Activated gamma-delta T cell treated with anti-CD3 and anti-CD28 coated beads, Interleukin-2, amount 50 U/mL, for 16 hours (primary cell): Measurements from ENCODE around the gene GFER.

ENCODE experiments used
- DNase-seq: peaks from one replicate; pipeline ENCODE4 v3.0.0-alpha.2; 2020; ENCODE audit warnings: low read depth

The GFER gene

GRCh38 chr16:1974157-1975070, 9.6 kb upstream of the GFER start:
- no peak for DNase-seq

DNA sequence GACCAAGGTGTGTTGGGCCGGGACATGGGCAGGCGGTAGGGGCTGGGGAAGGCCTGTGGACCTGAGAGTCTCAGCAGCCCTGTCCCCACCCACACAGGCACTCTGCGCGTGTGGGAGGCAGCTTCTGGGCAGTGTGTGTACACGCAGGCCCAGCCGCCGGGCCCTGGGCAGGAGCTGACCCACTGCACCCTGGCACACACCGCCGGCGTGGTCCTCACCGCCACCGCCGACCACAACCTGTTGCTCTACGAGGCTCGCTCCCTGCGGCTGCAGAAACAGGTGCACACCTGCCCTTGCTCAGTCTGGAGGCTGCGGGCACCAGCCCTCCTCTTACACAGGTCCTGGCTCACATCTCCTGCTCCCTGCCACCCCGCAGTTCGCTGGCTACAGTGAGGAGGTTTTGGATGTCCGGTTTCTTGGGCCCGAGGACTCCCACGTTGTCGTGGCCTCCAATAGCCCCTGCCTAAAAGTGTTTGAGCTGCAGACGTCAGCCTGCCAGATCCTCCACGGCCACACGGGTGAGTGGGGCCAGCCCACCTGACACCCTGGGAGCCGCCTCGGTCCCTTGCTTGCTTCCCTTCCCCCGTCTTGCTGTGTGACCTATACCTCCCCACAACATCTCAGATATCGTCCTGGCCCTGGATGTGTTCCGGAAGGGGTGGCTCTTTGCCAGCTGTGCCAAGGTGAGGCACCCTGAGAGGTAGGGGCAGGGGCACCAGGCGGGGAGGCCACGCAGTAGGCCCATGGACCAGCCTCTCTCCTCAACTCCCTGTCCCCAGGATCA, 8.4 kb upstream of the GFER start:
- no peak for DNase-seq

- no peak for DNase-seq
These were observed 7.8 kb upstream of the GFER start for GRCh38 chr16:1976216-1976520.

DNA sequence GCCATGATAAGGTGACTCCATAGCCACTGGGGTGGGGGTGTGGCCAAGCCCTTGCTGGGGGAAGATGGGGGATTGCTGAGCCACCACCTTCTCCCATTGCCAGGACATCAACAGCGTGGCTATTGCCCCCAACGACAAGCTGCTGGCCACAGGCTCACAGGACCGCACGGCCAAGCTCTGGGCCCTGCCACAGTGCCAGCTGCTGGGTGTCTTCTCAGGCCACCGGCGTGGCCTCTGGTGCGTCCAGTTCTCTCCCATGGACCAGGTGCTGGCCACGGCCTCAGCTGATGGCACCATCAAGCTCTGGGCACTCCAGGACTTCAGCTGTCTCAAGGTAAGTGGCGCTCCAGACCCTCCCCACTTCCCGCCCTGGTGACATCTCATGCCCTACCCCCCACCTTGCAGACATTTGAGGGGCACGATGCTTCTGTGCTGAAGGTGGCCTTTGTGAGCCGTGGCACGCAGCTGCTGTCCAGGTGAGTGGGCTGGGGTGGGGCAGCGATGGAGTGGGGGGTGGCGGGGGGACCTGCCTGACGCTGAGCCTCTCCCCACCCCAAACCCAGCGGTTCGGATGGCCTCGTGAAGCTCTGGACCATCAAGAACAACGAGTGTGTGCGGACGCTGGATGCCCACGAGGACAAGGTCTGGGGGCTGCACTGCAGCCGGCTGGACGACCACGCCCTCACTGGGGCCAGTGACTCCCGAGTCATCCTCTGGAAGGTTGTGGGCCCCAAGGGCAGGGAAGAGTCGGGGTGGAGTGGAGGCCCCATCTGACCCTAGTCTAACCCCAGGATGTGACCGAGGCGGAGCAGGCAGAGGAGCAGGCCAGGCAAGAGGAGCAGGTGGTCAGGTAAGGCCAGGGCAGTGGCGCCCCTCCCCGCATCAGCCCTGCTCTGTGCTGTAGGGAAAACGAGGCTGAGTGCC, 6.8 kb upstream of the GFER start:
- no peak for DNase-seq

DNA sequence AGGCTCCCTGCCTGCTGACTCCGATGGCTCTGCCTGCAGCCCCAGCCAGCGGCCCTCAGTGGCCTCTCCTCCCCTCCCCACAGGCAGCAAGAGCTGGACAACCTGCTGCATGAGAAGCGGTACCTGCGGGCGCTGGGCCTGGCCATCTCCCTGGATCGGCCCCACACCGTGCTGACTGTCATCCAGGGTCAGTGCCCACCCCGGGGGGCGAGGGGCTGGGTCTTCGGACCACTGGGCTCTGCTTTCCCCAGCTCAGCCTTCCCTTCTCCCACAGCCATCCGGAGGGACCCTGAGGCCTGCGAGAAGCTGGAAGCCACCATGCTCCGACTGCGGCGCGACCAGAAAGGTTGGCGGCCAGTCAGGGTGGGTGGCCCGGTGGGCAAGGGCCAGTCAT, 6.1 kb upstream of the GFER start:
- no peak for DNase-seq

DNA sequence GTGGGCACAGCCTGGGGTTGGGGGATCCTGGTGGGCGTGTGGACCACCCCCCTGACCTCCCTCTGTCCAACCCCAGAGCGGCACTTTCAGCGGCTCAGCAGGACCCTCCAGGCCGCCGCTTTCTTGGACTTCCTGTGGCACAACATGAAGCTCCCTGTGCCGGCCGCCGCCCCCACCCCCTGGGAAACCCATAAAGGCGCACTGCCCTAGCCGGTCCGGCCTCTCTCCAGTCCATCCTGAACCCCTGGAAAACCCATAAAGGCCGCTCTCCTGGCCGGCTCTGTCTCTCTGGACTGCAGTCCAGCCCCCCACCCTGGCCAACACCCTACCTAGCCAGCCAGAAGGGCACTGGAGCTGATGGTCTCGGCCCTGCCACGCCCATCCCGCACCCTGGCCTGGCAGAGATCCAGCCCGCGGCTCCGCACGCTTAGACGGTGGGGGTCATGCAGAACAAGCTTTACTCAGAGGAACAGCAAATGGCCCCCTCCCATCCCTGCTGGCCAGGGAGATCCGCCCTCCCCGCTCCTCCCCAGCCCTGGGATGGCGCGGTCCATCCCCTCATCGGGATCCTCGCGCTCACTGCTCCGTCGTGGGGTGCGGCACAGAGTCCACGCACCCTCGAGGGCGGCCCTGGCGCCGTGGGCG, 5.4 kb upstream of the GFER start:
- no peak for DNase-seq

GRCh38 chr16:1979271-1980029, 4.5 kb upstream of the GFER start:
- DNase-seq: no peak

DNA sequence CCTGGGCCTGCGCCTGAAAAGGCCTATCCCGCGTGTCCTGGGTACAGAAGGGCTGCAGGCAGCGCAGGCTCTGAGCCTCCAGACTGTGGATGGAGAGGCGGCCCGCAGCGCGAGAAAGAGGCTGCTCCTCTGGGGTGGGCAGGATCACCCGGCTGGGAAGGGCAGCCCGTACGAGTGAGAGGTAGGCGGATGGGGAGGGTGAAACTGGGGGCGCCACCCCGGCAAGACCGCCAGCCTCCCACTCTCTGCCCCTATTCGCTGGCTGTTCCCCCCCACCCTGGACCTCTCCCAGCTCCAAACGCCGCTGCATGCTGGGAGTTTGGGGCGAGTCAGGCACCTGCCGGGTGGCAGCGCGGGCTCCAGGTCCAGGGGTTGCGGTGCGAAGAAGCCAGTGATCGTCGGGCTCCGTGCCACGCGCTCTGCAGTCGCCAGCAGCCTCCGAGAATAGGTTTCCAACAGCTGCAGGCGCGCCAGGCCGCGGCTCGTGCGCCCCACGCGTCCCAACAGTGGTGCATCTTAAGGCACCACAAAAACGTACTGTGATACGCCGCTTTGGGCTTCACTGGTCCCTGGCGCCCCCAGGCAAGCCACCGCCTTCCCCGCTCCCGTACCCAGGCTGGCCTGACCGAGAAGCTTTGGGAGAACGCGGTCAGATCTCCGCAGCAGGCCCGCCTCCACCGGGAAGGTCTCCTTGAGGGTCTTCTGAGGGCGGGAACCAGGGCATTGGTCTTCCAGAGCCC, 3.8 kb upstream of the GFER start:
- no peak for DNase-seq

DNA sequence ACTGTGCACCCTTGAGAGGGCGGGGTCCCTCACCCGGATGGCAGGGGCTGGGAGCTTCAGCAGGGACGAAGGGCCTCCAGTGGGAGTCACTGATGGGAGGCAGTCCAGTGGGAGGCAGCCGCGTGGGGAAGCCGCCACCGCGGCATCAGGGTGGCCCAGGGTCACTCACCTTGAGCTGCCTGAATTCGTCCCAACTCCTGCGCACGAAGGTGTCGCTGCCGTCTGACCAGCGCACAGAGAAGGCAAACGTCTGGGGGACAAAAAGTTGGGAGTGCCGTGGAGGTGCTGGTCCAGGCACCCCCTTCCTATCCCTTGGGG, 3.3 kb upstream of the GFER start:
- no peak for DNase-seq

GRCh38 chr16:1981398-1981836, 2.6 kb upstream of the GFER start, which contains the start of gene NOXO1:
NOXO1 (minus strand) TSS chr16:1981469; CDS start chr16:1981179, 290 bp downstream.
- no peak for DNase-seq

GRCh38 chr16:1982013-1982433, 2.0 kb upstream of the GFER start:
- no peak for DNase-seq

GRCh38 chr16:1982991-1983543, 926 bp upstream of the GFER start:
- no peak for DNase-seq

DNA sequence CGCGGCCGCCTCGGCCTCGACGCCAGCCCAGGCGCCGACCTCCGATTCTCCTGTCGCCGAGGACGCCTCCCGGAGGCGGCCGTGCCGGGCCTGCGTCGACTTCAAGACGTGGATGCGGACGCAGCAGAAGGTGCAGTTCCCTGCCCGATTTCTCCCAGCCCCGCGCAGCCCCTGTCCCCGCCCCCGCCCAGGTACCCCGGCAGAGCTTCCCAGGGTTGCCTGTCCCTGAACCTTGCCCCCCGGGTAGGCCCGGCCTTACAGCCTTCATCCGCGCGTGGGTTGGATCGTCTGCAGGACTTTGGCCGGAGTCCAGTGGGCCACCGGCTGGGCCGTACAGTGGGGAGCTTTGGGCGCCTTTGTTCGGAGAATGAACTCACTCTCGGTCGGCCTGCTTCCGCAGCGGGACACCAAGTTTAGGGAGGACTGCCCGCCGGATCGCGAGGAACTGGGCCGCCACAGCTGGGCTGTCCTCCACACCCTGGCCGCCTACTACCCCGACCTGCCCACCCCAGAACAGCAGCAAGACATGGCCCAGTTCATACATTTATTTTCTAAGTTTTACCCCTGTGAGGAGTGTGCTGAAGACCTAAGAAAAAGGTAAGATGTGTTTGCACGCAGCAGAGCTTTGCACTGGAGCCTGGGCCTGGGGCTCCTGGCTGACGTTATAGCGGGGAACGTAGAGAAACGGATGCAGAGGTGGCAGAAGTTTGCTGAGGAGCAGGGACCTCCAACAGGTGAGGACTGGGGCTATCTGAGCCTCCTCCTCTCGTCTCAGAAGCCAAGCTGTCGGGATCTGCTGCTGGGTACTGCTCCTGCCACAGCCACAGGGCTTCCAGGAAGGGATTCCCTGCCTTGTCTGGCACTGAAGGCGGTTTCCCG, 593 bp downstream of the GFER start:
- DNase-seq: no peak

DNA sequence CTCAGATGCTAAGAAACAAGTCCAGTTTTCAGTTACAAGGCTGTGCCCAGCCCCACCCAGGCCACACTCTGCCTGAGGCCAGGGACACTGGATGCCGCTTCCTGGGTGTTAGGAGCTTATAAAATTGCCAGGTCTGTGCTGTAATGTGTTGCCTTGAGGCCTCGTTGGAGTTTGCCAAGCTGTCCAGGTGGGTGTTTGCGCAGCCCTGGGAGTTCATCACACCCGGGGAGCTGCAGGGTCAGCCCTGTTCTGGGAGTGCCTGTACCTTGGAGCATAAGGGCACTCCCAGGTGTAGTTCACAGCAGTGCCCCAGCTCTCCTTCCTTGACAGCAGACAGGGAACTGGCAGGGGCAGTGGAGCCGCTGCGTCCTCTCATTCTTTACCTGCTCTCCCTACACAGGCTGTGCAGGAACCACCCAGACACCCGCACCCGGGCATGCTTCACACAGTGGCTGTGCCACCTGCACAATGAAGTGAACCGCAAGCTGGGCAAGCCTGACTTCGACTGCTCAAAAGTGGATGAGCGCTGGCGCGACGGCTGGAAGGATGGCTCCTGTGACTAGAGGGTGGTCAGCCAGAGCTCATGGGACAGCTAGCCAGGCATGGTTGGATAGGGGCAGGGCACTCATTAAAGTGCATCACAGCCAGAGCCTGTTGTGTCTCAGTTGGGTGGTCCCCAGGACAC, 1.6 kb downstream of the GFER start:
- DNase-seq: no peak

DNA sequence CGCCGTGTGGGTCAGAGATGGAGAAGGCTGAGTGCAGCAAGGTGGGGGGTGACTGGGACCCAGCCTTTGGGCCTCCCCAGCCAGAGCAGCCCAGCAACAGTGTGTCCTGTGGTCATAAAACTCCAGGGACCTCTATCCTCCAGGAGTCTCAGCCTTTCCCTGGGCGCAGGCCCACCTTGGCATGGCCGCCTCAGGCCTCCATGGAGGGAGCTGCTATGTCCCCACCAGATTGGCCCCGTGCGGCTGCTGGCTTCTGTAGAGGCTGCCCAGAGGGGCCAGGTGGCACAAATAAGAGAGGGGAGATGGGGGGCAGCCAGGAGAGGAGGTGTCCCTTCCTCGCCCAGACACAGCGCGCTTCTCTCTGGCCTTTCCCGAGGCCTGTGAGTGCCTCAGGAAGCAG, 3.2 kb downstream of the GFER start:
- no peak for DNase-seq

DNA sequence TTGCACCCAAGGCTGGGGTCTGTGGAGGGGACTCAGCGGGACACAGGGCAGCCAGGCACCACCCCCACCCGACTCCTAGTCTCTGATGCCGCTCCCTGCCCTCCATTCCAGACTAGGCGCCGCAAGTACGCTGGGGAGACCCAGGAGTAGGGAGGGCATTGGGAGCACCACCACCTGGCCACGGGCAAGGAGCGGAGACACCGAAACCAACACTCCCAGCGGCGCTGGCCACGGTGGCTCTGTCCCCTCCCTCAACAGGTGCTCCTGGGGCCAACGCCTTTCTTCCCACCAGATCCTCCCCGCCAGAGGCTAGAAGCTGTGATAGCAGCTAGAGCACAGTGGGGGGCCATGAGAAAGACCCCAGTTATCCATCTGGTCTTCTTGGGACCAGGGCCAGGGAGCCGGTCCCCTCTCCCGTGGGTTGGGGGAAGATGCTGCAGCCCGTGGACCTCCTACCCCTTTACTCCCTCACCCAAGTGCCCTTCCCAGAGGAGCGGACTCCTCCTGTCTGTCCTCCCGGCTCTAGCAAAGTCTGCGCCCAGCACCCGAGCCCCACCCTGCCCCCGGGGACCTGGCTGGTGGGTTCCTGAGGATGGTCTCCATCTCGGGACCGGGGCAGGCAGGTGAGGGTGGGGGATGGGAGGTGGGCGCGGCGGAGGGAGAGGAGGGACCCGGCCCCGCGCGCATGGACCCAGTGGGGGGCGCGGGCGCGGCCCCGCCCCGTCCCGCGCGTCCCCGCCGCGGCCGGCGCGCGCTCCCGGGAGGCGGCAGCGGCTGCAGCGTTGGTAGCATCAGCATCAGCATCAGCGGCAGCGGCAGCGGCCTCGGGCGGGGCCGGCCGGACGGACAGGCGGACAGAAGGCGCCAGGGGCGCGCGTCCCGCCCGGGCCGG, 5.5 kb downstream of the GFER start, which contains the start of gene SYNGR3:
SYNGR3 (plus strand) TSS at position 762 of the 892 bp plus-strand sequence. CDS start 133 bp downstream, outside the sequence.
- DNase-seq: no peak

- DNase-seq: no peak
These were observed 6.0 kb downstream of the GFER start for GRCh38 chr16:1990101-1990350.
